IMR-90 (cell line): ENCODE measurements around the gene MMP2. TPM values are rescaled to one million over a fixed set of nuclear protein-coding genes. Genes with fewer than 3 reads are reported as not detected.

Experiments used
- ATAC-seq: fragments of 200-7000 bp; cut with Tn5 transposase; 2 replicates; pipeline ENCODE4 v1.9.1; 2020; ENCODE audit warnings: low read depth, mild to moderate bottlenecking, moderate library complexity
- BruUV-seq: library from RNA; stranded (reverse); fragments of 400-500 nt; replicated peaks from 2 replicates; lab custom pipeline; 2021; lab: Mats Ljungman, UMichigan
- CTCF ChIA-PET: fragments of 300-600 bp; formaldehyde crosslinking; extraction: SDS; loops from one replicate; lab custom pipeline; 2021; ENCODE audit warnings: antibody characterized with exemption; lab: Yijun Ruan, JAX
- POLR2A ChIA-PET: fragments of 300-600 bp; sonication (Branson Sonifier 250); formaldehyde crosslinking; loops from one replicate; lab custom pipeline; 2022; ENCODE audit warnings: antibody characterized with exemption; ENCODE audit not compliant: unreplicated experiment; lab: Charles Lee
- DNase-seq: peaks from one replicate; pipeline ENCODE4 v3.0.0; 2013
- H2AFZ ChIP-seq: replicated peaks from 2 replicates; pipeline ENCODE3; 2013; ENCODE audit warnings: low read length, mild to moderate bottlenecking; ENCODE audit not compliant: poor library complexity
- H2AK5ac ChIP-seq: 2 replicates; pipeline ENCODE4 v1.6.1; 2013; ENCODE audit warnings: low read depth, low read length, inconsistent platforms
- H2AK9ac ChIP-seq: replicated peaks from 2 replicates; pipeline ENCODE3; 2013; ENCODE audit warnings: mild to moderate bottlenecking, low read depth, low read length, moderate library complexity; ENCODE audit not compliant: poor library complexity
- H2BK120ac ChIP-seq: 2 replicates; pipeline ENCODE4 v1.6.1; 2013; ENCODE audit warnings: low read depth, low read length, inconsistent platforms
- H2BK15ac ChIP-seq: 3 replicates; pipeline ENCODE4 v1.6.1; 2013; ENCODE audit warnings: low read depth, low read length, inconsistent platforms
- H2BK20ac ChIP-seq: 2 replicates; pipeline ENCODE4 v1.6.1; 2013; ENCODE audit warnings: low read depth, mild to moderate bottlenecking, inconsistent platforms, low read length, moderate library complexity
- H2BK5ac ChIP-seq: 2 replicates; pipeline ENCODE4 v1.6.1; 2013; ENCODE audit warnings: mild to moderate bottlenecking, low read depth, low read length, inconsistent platforms; ENCODE audit not compliant: poor library complexity, severe bottlenecking
- H3K14ac ChIP-seq: replicated peaks from 2 replicates; pipeline ENCODE4 v1.6.1; 2013; ENCODE audit warnings: low read depth, low read length, inconsistent platforms
- H3K18ac ChIP-seq: 2 replicates; pipeline ENCODE4 v1.6.1; 2013; ENCODE audit warnings: low read depth, low read length, control low read depth
- H3K23ac ChIP-seq: 2 replicates; pipeline ENCODE4 v1.6.1; 2013; ENCODE audit warnings: low read depth, low read length, inconsistent platforms
- H3K27ac ChIP-seq: 2 replicates; pipeline ENCODE4 v1.5.1; 2013; ENCODE audit warnings: mild to moderate bottlenecking, control low read depth, low read length; ENCODE audit not compliant: insufficient read depth
- H3K27me3 ChIP-seq: 2 replicates; pipeline ENCODE4 v1.6.1; 2013; ENCODE audit warnings: low read length; ENCODE audit not compliant: control insufficient read depth, insufficient read depth
- H3K36me3 ChIP-seq: 2 replicates; pipeline ENCODE4 v1.6.1; 2013; ENCODE audit warnings: low read length, mixed read lengths; ENCODE audit not compliant: control insufficient read depth, insufficient read depth
- H3K4ac ChIP-seq: 2 replicates; pipeline ENCODE4 v1.6.1; 2013; ENCODE audit warnings: low read depth, low read length, inconsistent platforms
- H3K4me1 ChIP-seq: 2 replicates; pipeline ENCODE4 v1.6.1; 2013; ENCODE audit warnings: low read length, mixed read lengths; ENCODE audit not compliant: control insufficient read depth, insufficient read depth
- H3K4me2 ChIP-seq: 2 replicates; pipeline ENCODE4 v1.6.1; 2013; ENCODE audit warnings: low read depth, mild to moderate bottlenecking, control low read depth, low read length, moderate library complexity
- H3K4me3 ChIP-seq: 2 replicates; pipeline ENCODE4 v1.5.1; 2013; ENCODE audit warnings: low read depth, mild to moderate bottlenecking, control low read depth, low read length, moderate library complexity; ENCODE audit not compliant: insufficient read depth
- H3K56ac ChIP-seq: 2 replicates; pipeline ENCODE4 v1.6.1; 2013; ENCODE audit warnings: low read length, inconsistent platforms; ENCODE audit not compliant: insufficient read depth; ENCODE audit errors: extremely low read depth
- H3K79me1 ChIP-seq, 2 experiments: 2 replicates each; pipeline ENCODE4 v1.6.1; 2013; ENCODE audit warnings: low read length in 2 of 2, inconsistent platforms in 1 of 2, low read depth in 1 of 2
- H3K9ac ChIP-seq: 2 replicates; pipeline ENCODE4 v1.6.1; 2013; ENCODE audit warnings: low read depth, low read length, control low read depth
- H3K9me1 ChIP-seq: 2 replicates; pipeline ENCODE4 v1.6.1; 2013; ENCODE audit warnings: low read length, inconsistent platforms; ENCODE audit not compliant: insufficient read depth
- H3K9me3 ChIP-seq: 2 replicates; pipeline ENCODE4 v1.6.1; 2013; ENCODE audit warnings: low read length; ENCODE audit not compliant: control insufficient read depth, insufficient read depth
- H4K20me1 ChIP-seq: 2 replicates; pipeline ENCODE4 v1.6.1; 2013; ENCODE audit warnings: low read length, inconsistent platforms; ENCODE audit not compliant: insufficient read depth
- H4K5ac ChIP-seq: 2 replicates; pipeline ENCODE4 v1.6.1; 2013; ENCODE audit warnings: mild to moderate bottlenecking, low read depth, low read length, control low read depth
- H4K8ac ChIP-seq, 2 experiments: 2 replicates each; pipeline ENCODE4 v1.6.1; 2013; ENCODE audit warnings: low read depth in 2 of 2, low read length in 2 of 2, control low read depth in 1 of 2, inconsistent platforms in 1 of 2
- H4K91ac ChIP-seq: 2 replicates; pipeline ENCODE4 v1.6.1; 2013; ENCODE audit warnings: low read depth, low read length, inconsistent platforms; ENCODE audit not compliant: insufficient read depth
- CTCF ChIP-seq: conservative IDR thresholded peaks from 2 replicates; pipeline ENCODE4 v1.5.1; 2012; ENCODE audit warnings: mild to moderate bottlenecking, low read depth, low read length, improper control_type of control experiment
- MAFK ChIP-seq: IDR thresholded peaks from 2 replicates; pipeline ENCODE4 v1.6.1; 2012; ENCODE audit warnings: low read depth, low read length, improper control_type of control experiment
- POLR2A ChIP-seq: IDR thresholded peaks from 2 replicates; pipeline ENCODE4 v1.6.1; 2012; ENCODE audit warnings: mild to moderate bottlenecking, low read depth, low read length
- WGBS, 2 experiments: methylation state at CpG; one replicate each; pipeline versions ENCODE4 v1.1.5 to v1.1.7; 2013; ENCODE audit warnings: missing lambda C conversion rate in 2 of 2; ENCODE audit not compliant: insufficient read length in 1 of 2; ENCODE audit errors: extremely low coverage in 2 of 2; 5-methylcytosine and 5-hydroxymethylcytosine counted together
- dilution Hi-C: fragments of 300-500 bp; cut with HindIII; formaldehyde crosslinking; loops from one replicate; pipeline ENCODE4 v1.14.3; 2018; ENCODE audit warnings: low sequenced_read_pairs; ENCODE audit not compliant: unreplicated experiment
- in situ Hi-C: fragments of 300-500 bp; cut with MboI; formaldehyde crosslinking; loops from 3 replicates; pipeline ENCODE4 v1.14.3; 2019; ENCODE audit warnings: low sequenced_read_pairs, inconsistent platforms, mixed read lengths
- intact Hi-C: fragments of 100-400 bp; cut with micrococcal nuclease; formaldehyde crosslinking; loops from 2 replicates; pipeline ENCODE4 v1.10.0; 2022
- polyA plus RNA-seq, 3 experiments: library from polyadenylated mRNA; depleted of rRNA; stranded (reverse); fragments of >200 nt; gene quantifications; 2 replicates each; pipeline ENCODE4 v1.2.3, GENCODE V29; 2012; ENCODE audit warnings: low replicate concordance in 1 of 3
- total RNA-seq: library from RNA; depleted of rRNA; stranded (reverse); fragments of >200 nt; gene quantifications from 2 replicates; pipeline ENCODE4 v1.2.3, GENCODE V29; 2012
- TF ChIP-seq, protein P1 (sequence below): fragments of 150-350 bp; IDR thresholded peaks from 2 replicates; pipeline ENCODE4 v1.6.1; 2017; ENCODE audit warnings: mild to moderate bottlenecking, antibody characterized with exemption, low read length, low read depth

Gene MMP2
- total and polyA plus RNA-seq, 2 of the 4 experiments (the other 2 are of a cell fraction), result 240 to 574 TPM

GRCh38 chr16:55474821-55475220, 4.2 kb upstream of the MMP2 start:
- no peak overlapping the region for H3K27ac ChIP-seq
- TF ChIP-seq POLR2A, result no peak
- TF ChIP-seq MAFK, result no peak
- TF ChIP-seq, protein P1, sequence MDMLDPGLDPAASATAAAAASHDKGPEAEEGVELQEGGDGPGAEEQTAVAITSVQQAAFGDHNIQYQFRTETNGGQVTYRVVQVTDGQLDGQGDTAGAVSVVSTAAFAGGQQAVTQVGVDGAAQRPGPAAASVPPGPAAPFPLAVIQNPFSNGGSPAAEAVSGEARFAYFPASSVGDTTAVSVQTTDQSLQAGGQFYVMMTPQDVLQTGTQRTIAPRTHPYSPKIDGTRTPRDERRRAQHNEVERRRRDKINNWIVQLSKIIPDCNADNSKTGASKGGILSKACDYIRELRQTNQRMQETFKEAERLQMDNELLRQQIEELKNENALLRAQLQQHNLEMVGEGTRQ, result no peak
- no peak for TF ChIP-seq CTCF
- H3K23ac ChIP-seq, result no peak overlapping the region
- BruUV-seq, result no TSS peak
- peaks cover 8% of the 10 kb centered on the region; the same call in 1 of the 2 replicates for H3K9me1 ChIP-seq
- peaks cover 20% of the 10 kb centered on the region for H3K4me1 ChIP-seq
- no peak overlapping the region for H3K56ac ChIP-seq
- H4K20me1 ChIP-seq, result no peaks in the 10 kb centered on the region
- H3K27me3 ChIP-seq, result no peaks in the 10 kb centered on the region
- no peaks in the 10 kb centered on the region for H3K9me3 ChIP-seq
- no peak overlapping the region for H4K8ac ChIP-seq
- intact Hi-C loops, result no loop called here
- ATAC-seq (no peak), DNase-seq (no peak)
- no peak overlapping the region; the same call in 1 of the 2 replicates for H2AK5ac ChIP-seq
- peaks cover 4 to 6% of the 10 kb centered on the region in 2 experiments for H3K79me1 ChIP-seq
- H2BK5ac ChIP-seq, result no peak overlapping the region
- H3K14ac ChIP-seq, result no peak overlapping the region
- no peak overlapping the region for H2BK20ac ChIP-seq
- no peak overlapping the region for H2AFZ ChIP-seq
- H3K36me3 ChIP-seq, result no peaks in the 10 kb centered on the region
- no CpG with 5 or more reads among the region's 3 CpGs for WGBS, 2 experiments
- H3K18ac ChIP-seq, result no peak overlapping the region
- ChIA-PET POLR2A (no interaction called here), CTCF (interaction anchor here (0.9 kb wide), 1 partner anchor 203 kb away, joined by 3 read pairs; no protein-coding TSS in a partner anchor)
- no peak overlapping the region for H3K4ac ChIP-seq
- no peak overlapping the region for H3K4me3 ChIP-seq
- no peak overlapping the region for H3K4me2 ChIP-seq
- H4K91ac ChIP-seq, result no peak overlapping the region
- in situ Hi-C loops, result loop anchor here (25.0 kb wide), 2 partner anchors 837 to 887 kb away; no protein-coding TSS in a partner anchor
- no peak overlapping the region for H3K9ac ChIP-seq
- no peak overlapping the region for H2AK9ac ChIP-seq
- dilution Hi-C loops, result no loop called here
- H2BK15ac ChIP-seq, result no peak overlapping the region
- no peak overlapping the region for H4K5ac ChIP-seq
- no peak overlapping the region for H2BK120ac ChIP-seq
